Effector CD4-positive, alpha-beta T cell (primary cell): Measurements from ENCODE around the gene ZNF286A.
"Not testable (repeated sequence)": the region's sequence is repeated elsewhere in the genome, so short reads cannot be mapped to it uniquely, and the experiment has no call there.

ENCODE experiments used
- DNase-seq: peaks from one replicate; pipeline ENCODE4 v3.0.0-alpha.2; 2020

ZNF286A gene

DNA sequence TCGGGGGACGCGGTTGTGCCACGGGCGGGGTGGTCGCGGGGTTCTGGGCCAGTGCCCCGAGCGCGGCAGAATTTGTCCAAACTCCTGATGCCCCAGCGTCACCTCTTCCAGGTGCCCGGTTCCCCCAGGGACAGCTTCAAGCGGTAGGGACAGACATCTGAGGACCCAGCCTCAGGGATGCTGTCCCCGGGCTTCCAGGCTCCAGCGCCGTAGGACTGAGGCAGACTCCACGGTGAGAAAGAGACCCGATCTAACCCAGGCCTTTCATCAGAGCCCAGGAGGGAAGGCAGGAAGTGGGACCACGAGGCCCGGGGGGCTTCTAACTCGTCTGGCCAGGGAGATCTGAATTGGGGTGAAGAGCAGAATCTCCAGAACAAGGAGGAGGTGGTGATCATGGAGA is 385 bp downstream of the ZNF286A start:
- DNase-seq: not testable (repeated sequence)

- DNase-seq: not testable (repeated sequence)
Observed at GRCh38 chr17:15704239-15704638, 4.7 kb downstream of the ZNF286A start.

- not testable (repeated sequence) for DNase-seq
Observed at GRCh38 chr17:15704813-15705212, 5.3 kb downstream of the ZNF286A start.

DNA sequence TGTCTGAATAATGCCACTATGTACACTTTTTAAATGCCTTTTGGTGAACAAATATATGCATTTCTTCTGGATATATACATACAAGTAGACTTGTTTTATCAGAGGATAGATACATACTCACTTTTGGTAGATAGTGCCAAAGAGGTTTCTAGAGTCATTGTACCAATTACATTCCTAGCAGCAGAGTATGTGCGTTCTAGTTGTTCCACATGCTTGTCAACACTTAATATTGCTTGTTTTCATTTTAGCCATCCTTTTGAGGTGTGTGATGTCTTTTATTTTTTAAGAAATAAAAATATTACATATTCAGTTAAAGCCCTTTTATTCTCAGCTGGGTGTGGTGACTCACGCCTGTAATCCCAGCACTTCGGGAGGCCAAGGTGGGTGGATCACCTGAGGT is 9.3 kb downstream of the ZNF286A start:
- DNase-seq: not testable (repeated sequence)

- DNase-seq: not testable (repeated sequence)
Observed at GRCh38 chr17:15716601-15717563, 17.3 kb downstream of the ZNF286A start.

- DNase-seq: not testable (repeated sequence)
Observed at GRCh38 chr17:15730535-15730934, 31.0 kb downstream of the ZNF286A start.

DNA sequence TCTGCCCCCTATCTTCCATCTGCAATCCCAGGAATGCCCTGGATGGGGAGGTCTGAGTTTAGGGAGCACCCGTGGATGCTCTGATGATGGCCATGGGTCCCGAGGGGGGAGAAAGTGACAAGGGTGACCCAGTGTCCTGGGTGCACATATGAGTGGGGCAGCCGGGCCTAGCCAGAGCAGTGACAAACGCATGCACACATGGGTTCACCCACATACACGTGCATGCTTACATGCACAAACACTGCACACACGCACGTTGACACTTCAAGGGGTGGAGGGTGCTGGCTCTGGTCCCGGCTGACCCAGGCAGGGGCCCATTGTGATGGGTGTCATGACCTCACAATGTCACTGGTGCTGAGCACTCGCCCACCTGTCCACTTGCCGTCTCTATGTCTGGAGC is 32.3 kb downstream of the ZNF286A start, which contains the start of gene TBC1D26:
Gene TBC1D26 (plus strand): TSS at position 384 of the 400 bp plus-strand sequence. CDS start 3,066 bp downstream, outside the sequence.
- not testable (repeated sequence) for DNase-seq

DNA sequence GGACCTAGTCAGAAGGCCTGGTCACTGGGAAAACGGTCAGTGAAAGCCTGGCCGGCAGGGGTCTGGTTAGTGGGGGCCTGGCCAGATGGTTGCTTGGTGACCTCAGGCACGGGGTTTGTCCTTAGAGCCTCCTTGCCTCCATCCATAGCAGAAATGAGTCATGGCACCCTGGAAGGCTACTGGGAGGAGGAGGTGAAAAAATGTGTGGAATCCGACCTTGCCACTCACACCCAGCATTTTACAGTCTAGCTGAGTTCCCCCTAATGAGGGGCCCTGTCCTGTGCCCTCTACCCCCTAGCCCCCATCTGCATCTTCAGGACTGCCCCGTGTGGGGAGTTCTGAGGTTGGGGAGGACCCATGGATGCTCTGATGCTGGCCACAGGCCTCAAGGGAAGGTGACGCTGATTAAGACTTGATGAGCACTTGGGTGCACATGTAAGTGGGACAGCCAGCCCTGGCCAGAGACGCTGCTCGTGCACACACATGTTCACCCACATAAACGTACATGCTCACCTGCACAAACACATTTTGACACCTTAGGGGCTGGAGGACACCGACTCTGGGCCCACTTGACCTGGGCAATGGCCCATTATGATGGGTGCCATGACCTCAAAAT is 33.7 kb downstream of the ZNF286A start:
- not testable (repeated sequence) for DNase-seq

GRCh38 chr17:15736578-15736977 is 37.0 kb downstream of the ZNF286A start:
- DNase-seq: not testable (repeated sequence)

GRCh38 chr17:15738066-15738465 is 38.5 kb downstream of the ZNF286A start:
- no peak for DNase-seq

DNA sequence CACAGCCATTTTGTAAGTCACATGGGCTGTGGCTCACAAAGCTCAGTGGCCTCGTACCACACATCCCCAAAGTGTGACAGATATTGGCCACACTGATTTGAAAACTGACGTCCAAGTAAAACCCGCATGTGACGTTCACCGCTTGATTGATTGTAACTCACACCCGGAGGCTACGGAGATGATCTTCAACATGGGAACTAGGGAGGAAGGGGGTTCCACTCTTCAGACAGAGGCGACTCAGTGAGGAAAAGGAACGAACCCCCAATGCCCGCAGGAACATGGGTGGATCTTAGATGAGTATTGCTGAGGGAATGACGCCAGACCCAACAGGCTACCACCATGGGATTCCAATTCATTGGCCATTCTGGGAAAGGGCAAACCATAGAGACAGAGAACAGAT is 39.7 kb downstream of the ZNF286A start:
- not testable (repeated sequence) for DNase-seq

- not testable (repeated sequence) for DNase-seq
Observed at GRCh38 chr17:15740041-15740440, 40.5 kb downstream of the ZNF286A start.

DNA sequence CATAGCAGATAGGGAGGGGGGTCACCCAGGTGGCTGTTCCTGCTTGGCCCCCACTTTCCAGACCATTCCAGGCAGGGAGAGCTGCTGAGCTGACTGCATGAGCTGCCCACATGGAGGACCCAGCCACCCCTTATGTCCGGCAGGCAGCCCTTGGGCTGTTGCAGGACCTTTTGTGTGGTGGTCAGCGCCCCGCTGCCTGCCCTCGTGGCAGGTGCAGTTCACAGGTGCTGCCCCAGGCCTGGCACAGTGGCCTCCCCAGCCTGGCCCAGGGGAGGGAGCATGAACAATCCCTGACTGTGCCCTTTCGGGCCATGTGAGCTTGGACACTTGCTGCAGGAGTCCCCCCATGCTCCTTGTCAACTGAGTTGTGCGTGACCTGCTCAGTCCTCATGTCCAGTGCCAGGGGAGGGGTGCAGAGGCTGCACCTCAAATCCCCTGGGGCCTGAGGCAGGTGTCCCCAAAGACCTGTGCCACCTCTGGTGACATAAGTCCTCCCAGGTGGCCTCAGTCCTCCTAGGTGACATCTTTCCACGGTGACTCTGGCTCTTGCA is 41.1 kb downstream of the ZNF286A start:
- DNase-seq: no peak

DNA sequence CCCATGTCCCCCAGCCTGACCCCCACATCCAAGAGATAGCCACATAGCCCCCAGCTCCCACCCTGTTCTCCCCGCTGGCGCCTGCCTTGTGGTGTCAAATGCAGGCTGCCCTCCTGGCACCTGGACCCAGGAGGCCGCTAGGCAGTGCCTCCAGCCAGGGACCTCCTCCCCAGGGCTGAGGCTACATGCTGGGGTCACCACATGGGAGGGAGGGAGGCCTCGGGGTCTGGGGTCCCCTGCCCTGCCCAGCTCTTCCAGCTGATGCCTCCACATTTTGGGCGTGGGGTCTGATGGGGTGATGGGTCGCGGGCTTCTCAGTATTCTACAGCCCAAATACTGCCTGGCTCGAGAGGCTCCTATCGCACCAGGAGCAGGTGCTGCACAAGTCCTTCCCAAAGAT is 42.1 kb downstream of the ZNF286A start:
- no peak for DNase-seq

DNA sequence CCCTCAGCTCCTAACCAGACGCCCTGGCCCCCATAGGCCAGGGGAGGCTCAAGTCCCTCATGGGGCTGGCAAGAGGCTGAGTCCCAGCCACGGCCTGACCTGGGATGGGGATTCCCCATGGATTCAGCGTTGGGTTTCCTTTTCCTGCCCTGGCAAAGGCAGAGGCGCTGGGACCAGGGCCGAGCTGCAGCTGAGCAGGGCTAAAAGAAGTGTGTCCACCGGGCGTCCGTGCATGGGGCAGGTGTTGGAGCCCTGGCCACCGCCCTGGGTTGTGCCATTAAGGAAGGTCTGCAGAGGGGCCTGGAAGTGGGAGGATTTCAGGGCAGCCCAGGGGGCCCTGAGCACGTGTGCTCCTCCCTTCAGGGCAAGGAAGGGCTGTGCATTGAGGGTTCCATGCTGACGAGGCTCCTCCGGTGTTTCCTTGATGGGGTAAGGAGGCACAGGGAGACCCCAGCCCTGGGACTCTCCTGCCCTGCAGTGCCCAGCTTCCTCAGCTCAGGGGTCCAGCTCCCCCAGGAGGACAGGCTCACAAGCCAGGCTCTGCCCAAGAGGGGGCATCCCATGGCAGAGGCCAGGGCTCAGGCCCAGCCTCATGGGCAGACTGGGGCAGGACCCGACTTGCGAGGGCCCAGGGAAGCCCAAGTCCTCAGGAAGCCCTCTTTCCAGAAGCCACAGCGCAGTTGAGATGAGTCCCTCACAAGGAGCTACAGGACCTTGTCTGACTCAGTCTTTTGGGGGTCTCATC is 42.7 kb downstream of the ZNF286A start:
- DNase-seq: no peak

DNA sequence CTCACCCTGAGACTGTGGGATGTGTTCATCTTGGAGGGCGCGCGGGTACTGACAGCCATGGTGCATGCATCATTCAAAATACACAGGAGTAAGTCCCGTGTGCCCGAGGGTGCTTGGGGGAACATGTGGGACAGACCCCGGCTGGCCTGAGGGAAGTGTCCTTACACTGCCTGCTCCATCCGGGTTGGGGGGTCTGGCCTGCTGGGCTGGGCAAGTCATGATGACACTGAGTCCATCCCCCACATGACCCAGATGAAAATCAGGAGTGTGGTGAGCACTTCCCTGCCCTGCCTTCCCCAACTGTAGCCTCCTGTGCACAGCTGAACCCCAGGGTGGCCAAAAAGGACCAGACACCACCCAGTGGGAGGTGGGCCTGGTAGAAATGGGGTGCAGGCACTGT is 43.4 kb downstream of the ZNF286A start:
- no peak for DNase-seq

- DNase-seq: no peak
Observed at GRCh38 chr17:15744074-15744676, 44.6 kb downstream of the ZNF286A start.

DNA sequence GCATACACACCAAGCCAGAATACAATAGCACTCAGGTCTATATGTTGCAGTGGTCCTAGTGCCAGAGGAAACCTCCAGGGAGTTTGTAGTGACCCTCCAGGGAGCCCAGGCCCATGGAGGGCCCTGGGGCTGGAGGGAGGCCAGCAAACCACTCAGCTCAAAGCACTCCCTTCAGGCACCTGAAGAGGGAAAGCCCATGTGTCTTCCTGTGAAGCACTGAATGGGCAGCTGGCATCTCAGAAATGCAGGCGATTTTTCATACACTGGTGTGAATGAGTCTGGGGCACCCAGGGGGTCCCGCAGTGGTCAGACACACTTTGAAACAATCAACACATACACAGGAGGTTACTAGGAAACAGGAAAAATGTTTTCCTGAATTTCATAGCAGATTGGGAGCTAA is 45.3 kb downstream of the ZNF286A start:
- DNase-seq: no peak

DNA sequence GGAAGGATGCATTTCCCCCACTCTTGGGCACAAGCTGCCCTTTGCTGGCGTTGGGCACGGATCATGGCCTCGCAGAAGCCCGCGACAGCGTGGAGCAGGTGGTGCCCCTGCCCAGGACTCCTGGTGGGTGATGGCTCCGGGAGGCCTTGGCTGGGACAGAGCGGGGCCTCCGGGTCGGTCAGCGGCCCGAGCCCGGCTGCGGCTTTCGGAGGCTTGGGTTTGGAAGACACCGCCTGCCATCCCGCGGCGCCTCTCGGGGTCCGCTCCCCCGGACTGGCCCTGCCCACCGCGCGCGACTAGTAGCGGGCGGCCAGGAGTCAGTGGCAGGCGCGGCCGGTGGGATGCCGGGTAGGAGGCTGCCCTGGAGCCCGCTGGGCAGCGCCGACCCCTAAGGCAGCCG is 49.9 kb downstream of the ZNF286A start:
- not testable (repeated sequence) for DNase-seq

DNA sequence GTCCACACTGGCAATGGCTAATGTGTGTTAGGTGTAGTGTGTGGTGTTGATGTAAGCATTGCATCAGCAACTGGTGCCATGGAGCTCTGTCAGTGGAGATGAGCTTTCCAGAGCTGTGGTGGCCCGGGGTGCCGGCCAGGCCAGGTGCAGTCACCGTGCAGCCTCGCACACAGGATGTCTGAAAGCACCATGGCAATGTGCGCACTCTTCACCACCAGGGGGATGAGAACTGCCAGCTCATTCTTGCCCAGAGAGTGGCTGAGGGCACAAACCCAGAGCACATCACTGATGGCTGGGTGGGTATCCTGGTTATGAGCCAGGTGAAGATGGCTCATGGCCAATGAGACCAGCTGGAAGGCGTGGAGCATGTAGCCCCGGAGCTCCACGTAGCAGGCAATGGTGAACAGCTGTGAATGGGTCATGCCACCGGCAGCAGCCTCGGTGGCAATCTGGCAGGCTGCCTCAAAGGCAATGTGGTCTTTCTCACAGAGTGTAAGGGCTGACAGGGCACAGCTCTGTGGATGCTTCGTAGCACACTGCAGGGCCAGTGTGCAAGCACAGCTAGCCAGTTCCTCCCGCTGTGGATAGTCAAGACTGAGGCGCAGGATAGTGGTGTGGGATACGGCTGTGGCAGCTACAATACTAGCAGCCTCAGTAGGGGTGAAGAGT is 69.4 kb downstream of the ZNF286A start:
- not testable (repeated sequence) for DNase-seq
